H1 (cell line): Measurements from ENCODE around the gene TTYH2. TPM values are rescaled to one million over a fixed set of nuclear protein-coding genes. Genes with fewer than 3 reads are reported as not detected.

Experiments used
- CTCF ChIA-PET: fragments of 300-600 bp; sonication (Branson Sonifier 250); formaldehyde crosslinking; loops from one replicate; lab custom pipeline; 2021; ENCODE audit not compliant: partially characterized antibody; lab: Charles Lee
- POLR2A ChIA-PET: fragments of 300-600 bp; sonication (Branson Sonifier 250); formaldehyde crosslinking; loops from one replicate; lab custom pipeline; 2021; ENCODE audit warnings: inconsistent platforms; ENCODE audit not compliant: partially characterized antibody; lab: Charles Lee
- DNase-seq, 2 experiments: peaks; one replicate each; pipeline versions ENCODE4 v3.0.0 to v3.0.0-alpha.2; 2010 to 2022; ENCODE audit warnings: low spot score in 2 of 2, low read depth in 1 of 2, mixed read lengths in 1 of 2
- FAIRE-seq: peaks from 2 replicates; lab custom pipeline; 2011; peaks lifted over from hg19 to GRCh38; lab: Jason Lieb, UNC
- H2AFZ ChIP-seq: 2 replicates; pipeline ENCODE4 v1.8.1; 2012; ENCODE audit warnings: low read length, inconsistent platforms
- H2AK5ac ChIP-seq: 2 replicates; pipeline ENCODE4 v1.6.1; 2013; ENCODE audit warnings: low read depth, low read length
- H2BK120ac ChIP-seq: replicated peaks from 2 replicates; pipeline ENCODE3; 2013; ENCODE audit warnings: low read depth, low read length, inconsistent platforms
- H2BK12ac ChIP-seq: 2 replicates; pipeline ENCODE4 v1.6.1; 2013; ENCODE audit warnings: low read depth, low read length
- H2BK15ac ChIP-seq: 2 replicates; pipeline ENCODE4 v1.6.1; 2013; ENCODE audit warnings: low read length
- H2BK20ac ChIP-seq: 2 replicates; pipeline ENCODE4 v1.6.1; 2013; ENCODE audit warnings: low read length
- H2BK5ac ChIP-seq: 2 replicates; pipeline ENCODE4 v1.6.1; 2013; ENCODE audit warnings: low read depth, low read length
- H3K14ac ChIP-seq: 2 replicates; pipeline ENCODE4 v1.6.1; 2013; ENCODE audit warnings: inconsistent platforms; ENCODE audit not compliant: insufficient read length
- H3K18ac ChIP-seq: 2 replicates; pipeline ENCODE4 v1.6.1; 2013; ENCODE audit warnings: low read length; ENCODE audit errors: extremely low read depth
- H3K23ac ChIP-seq: 2 replicates; pipeline ENCODE4 v1.6.1; 2013; ENCODE audit warnings: inconsistent platforms; ENCODE audit not compliant: insufficient read length
- H3K23me2 ChIP-seq: 2 replicates; pipeline ENCODE4 v1.6.1; 2013; ENCODE audit warnings: low read depth, low read length
- H3K27ac ChIP-seq: 2 replicates; pipeline ENCODE4 v1.6.1; 2011; ENCODE audit warnings: low read depth, low read length, inconsistent platforms
- H3K27me3 ChIP-seq, 4 experiments: replicated peaks in 1 of 4; 1 replicate in 1 of 4; 2 replicates in 3 of 4; pipeline versions ENCODE4 v1.6.1 to v1.8.1; 2011 to 2013; ENCODE audit warnings: low read length in 3 of 4, mild to moderate bottlenecking in 3 of 4, inconsistent platforms in 2 of 4, mixed read lengths in 2 of 4, moderate library complexity in 1 of 4; ENCODE audit not compliant: control insufficient read depth in 3 of 4, insufficient read depth in 3 of 4; ENCODE audit errors: extremely low read depth in 1 of 4
- H3K36me3 ChIP-seq, 4 experiments: 2 replicates each; pipeline versions ENCODE4 v1.6.1 to v1.8.1; 2011 to 2013; ENCODE audit warnings: mild to moderate bottlenecking in 4 of 4, low read length in 3 of 4, moderate library complexity in 2 of 4, control low read depth in 1 of 4, inconsistent platforms in 1 of 4; ENCODE audit not compliant: insufficient read depth in 4 of 4, control insufficient read depth in 2 of 4
- H3K4ac ChIP-seq: replicated peaks from 2 replicates; pipeline ENCODE3; 2013; ENCODE audit warnings: low read length, low read depth, mixed read lengths, inconsistent platforms; ENCODE audit not compliant: insufficient read length
- H3K4me1 ChIP-seq, 4 experiments: replicated peaks in 1 of 4; 1 replicate in 1 of 4; 2 replicates in 3 of 4; pipeline versions ENCODE4 v1.6.1 to v1.8.1; 2011 to 2013; ENCODE audit warnings: low read length in 3 of 4, inconsistent platforms in 2 of 4, mixed read lengths in 1 of 4; ENCODE audit not compliant: insufficient read depth in 4 of 4, control insufficient read depth in 3 of 4
- H3K4me2 ChIP-seq, 2 experiments: 2 replicates each; pipeline versions ENCODE4 v1.6.1 to v1.8.1; 2011 to 2013; ENCODE audit warnings: low read depth in 2 of 2, low read length in 2 of 2, control low read depth in 1 of 2, inconsistent platforms in 1 of 2, mild to moderate bottlenecking in 1 of 2; ENCODE audit not compliant: insufficient read depth in 1 of 2
- H3K4me3 ChIP-seq, 4 experiments: fragments of 200-600, 300-600 bp in 1 of 4; sonication (generic), shearing (Covaris generic), sonication (Bioruptor Twin) in 1 of 4; 2 replicates each; pipeline versions ENCODE4 v1.5.1 to v1.8.1; 2011 to 2016; ENCODE audit warnings: low read length in 4 of 4, low read depth in 3 of 4, control low read depth in 2 of 4, inconsistent platforms in 2 of 4, mild to moderate bottlenecking in 2 of 4, mixed read lengths in 1 of 4, moderate library complexity in 1 of 4; ENCODE audit not compliant: insufficient read depth in 2 of 4; ENCODE audit errors: extremely low read depth in 1 of 4
- H3K56ac ChIP-seq: replicated peaks from 2 replicates; pipeline ENCODE3; 2013; ENCODE audit warnings: low read depth, mild to moderate bottlenecking, mixed read lengths, low read length, inconsistent platforms; ENCODE audit not compliant: insufficient read length
- H3K79me1 ChIP-seq: 2 replicates; pipeline ENCODE4 v1.6.1; 2013; ENCODE audit warnings: low read depth, low read length, control low read depth
- H3K79me2 ChIP-seq, 2 experiments: 2 replicates each; pipeline versions ENCODE4 v1.6.1 to v1.8.1; 2012 to 2013; ENCODE audit warnings: low read length in 2 of 2, mild to moderate bottlenecking in 2 of 2, inconsistent platforms in 1 of 2; ENCODE audit not compliant: insufficient read depth in 2 of 2, control insufficient read depth in 1 of 2
- H3K9ac ChIP-seq, 4 experiments: replicated peaks in 1 of 4; 1 replicate in 1 of 4; 2 replicates in 3 of 4; pipeline versions ENCODE4 v1.6.1 to v1.8.1; 2011 to 2013; ENCODE audit warnings: low read depth in 3 of 4, low read length in 3 of 4, control low read depth in 2 of 4, mild to moderate bottlenecking in 2 of 4, moderate library complexity in 2 of 4, inconsistent platforms in 1 of 4; ENCODE audit errors: extremely low read depth in 1 of 4
- H3K9me3 ChIP-seq, 2 experiments: 2 replicates each; pipeline versions ENCODE4 v1.6.1 to v1.8.1; 2012 to 2013; ENCODE audit warnings: mild to moderate bottlenecking in 2 of 2, moderate library complexity in 2 of 2, control low read depth in 1 of 2, inconsistent platforms in 1 of 2, low read depth in 1 of 2, low read length in 1 of 2, mixed read lengths in 1 of 2; ENCODE audit not compliant: insufficient read depth in 2 of 2
- H4K20me1 ChIP-seq, 2 experiments: replicated peaks in 1 of 2; 2 replicates each; pipeline versions ENCODE3 to v1.8.1; 2011 to 2013; ENCODE audit warnings: inconsistent platforms in 2 of 2, low read length in 2 of 2, mild to moderate bottlenecking in 1 of 2; ENCODE audit not compliant: insufficient read depth in 2 of 2, control insufficient read depth in 1 of 2
- H4K5ac ChIP-seq: 2 replicates; pipeline ENCODE4 v1.6.1; 2013; ENCODE audit warnings: low read length, low read depth, mixed read lengths, inconsistent platforms; ENCODE audit not compliant: insufficient read length
- H4K8ac ChIP-seq: 2 replicates; pipeline ENCODE4 v1.8.0; 2013; ENCODE audit warnings: mild to moderate bottlenecking, moderate library complexity, low read length, inconsistent platforms; ENCODE audit not compliant: insufficient read depth; ENCODE audit errors: extremely low read depth
- H4K91ac ChIP-seq: replicated peaks from 2 replicates; pipeline ENCODE3; 2013; ENCODE audit warnings: low read length, mixed read lengths, inconsistent platforms; ENCODE audit not compliant: insufficient read length
- CEBPB ChIP-seq: IDR thresholded peaks from 2 replicates; pipeline ENCODE4 v1.6.1; 2012; ENCODE audit warnings: low read depth, low read length
- E2F6 ChIP-seq: IDR thresholded peaks from 2 replicates; pipeline ENCODE4 v1.6.1; 2012; ENCODE audit warnings: inconsistent platforms
- WGBS, 2 experiments: shearing (Covaris generic) in 1 of 2; methylation state at CpG; one replicate each; pipeline versions ENCODE4 v1.1.6 to v1.1.7; 2013 to 2015; ENCODE audit warnings: low lambda C conversion rate in 2 of 2, mixed read lengths in 2 of 2, inconsistent platforms in 1 of 2, low coverage in 1 of 2, missing lambda C conversion rate in 1 of 2; ENCODE audit not compliant: insufficient replicate concordance in 2 of 2, insufficient coverage in 1 of 2, insufficient read length in 1 of 2; ENCODE audit errors: extremely low coverage in 1 of 2, missing lambda C conversion rate in 1 of 2; 5-methylcytosine and 5-hydroxymethylcytosine counted together
- polyA plus RNA-seq, 7 experiments: library from polyadenylated mRNA; depleted of rRNA in 3 of 7; stranded (reverse) in 5 of 7; unstranded in 2 of 7; fragments of >200 nt in 5 of 7; fragments of 200-250 nt in 2 of 7; gene quantifications; 1 replicate in 5 of 7; 2 replicates in 1 of 7; 4 replicates in 1 of 7; pipeline versions ENCODE4 v1.2.1 to v1.2.3, GENCODE V29; 2011 to 2013; ENCODE audit warnings: missing spikeins in 2 of 7, mixed read lengths in 2 of 7
- total RNA-seq: library from RNA; stranded (reverse); fragmentation: NEBNext Ultra II Directional; extraction: Animal tissue kit (Norgen Biotek cat#: 25700); gene quantifications from 2 replicates; pipeline ENCODE4 v1.2.1, GENCODE V29; 2021

The TTYH2 gene
- total and polyA plus RNA-seq, 2 of the 8 experiments (the other 6 are each of a cell fraction or from before 2014, with no cell fraction given), result 3.2 to 9.2 TPM

- Histone ChIP-seq H2BK20ac (0 out of 2 replicates have a peak overlapping the region, but pooled peaks have one; percentile 75), H3K56ac (no peak overlapping the region), H2BK12ac (peak overlapping the region; percentile 75; the same call in 1 of the 2 replicates), H3K23me2 (no peaks in the 10 kb centered on the region), H3K79me2 (no peaks in the 10 kb centered on the region), H2AFZ (no peak overlapping the region), H4K91ac (peak overlapping the region; percentile 89), H4K8ac (no peak overlapping the region), H4K5ac (peak overlapping the region; percentile 90), H3K4me2 (peak overlapping the region; percentile 32 to 41; a peak in 2 of 4 replicates), H3K36me3 (no peaks in the 10 kb centered on the region), H4K20me1 (peaks cover 0 to under 1% of the 10 kb centered on the region in 2 experiments), H3K9ac (no peak overlapping the region), H3K4ac (no peak overlapping the region), H3K23ac (no peak overlapping the region), H2BK5ac (peak overlapping the region; percentile 91; the same call in 1 of the 2 replicates), H3K4me3 (no peak overlapping the region), H2BK120ac (no peak overlapping the region), H2BK15ac (no peak overlapping the region; the same call in 1 of the 2 replicates), H3K9me3 (0 out of 4 replicates have a peak, but pooled peaks cover 0 to 4% of the 10 kb centered on the region in 2 experiments), H3K27ac (no peak overlapping the region; the same call in 1 of the 2 replicates), H3K14ac (no peak overlapping the region), H3K79me1 (no peaks in the 10 kb centered on the region), H3K27me3 (no peaks in the 10 kb centered on the region), H2AK5ac (no peak overlapping the region), H3K4me1 (peaks cover 6 to 21% (median 12%) of the 10 kb centered on the region in 4 experiments), H3K18ac (peak overlapping the region; percentile 99)
- 45% methylated on average over 5 of the region's 5 CpGs; no CpG with 5 or more reads in 1 of the 2 experiments for WGBS, 2 experiments
- DNase-seq, result peak in 1 of 2 experiments; percentile 56
- CTCF ChIA-PET, result interaction anchor here (1.1 to 2.4 kb wide), 8 partner anchors 9 to 48 kb away, joined by 3 to 10 read pairs (median 4); partner anchors contain the start of gene DNAI2
- POLR2A ChIA-PET, result interaction anchor here (0.7 to 8.2 kb wide), 9 partner anchors 9 to 41 kb away, joined by 3 to 61 read pairs (median 5); partner anchors contain the start of gene TTYH2
- TF ChIP-seq E2F6 (0 out of 2 replicates have a peak, but pooled peaks have one; percentile 0), CEBPB (no peak)
- FAIRE-seq, result no peak
Observed at GRCh38 chr17:74245871-74246270, 32.5 kb downstream of the TTYH2 start.
